Measurements from ENCODE around the gene RBBP8NL.

GRCh38 chr20:62457831-62458230, 30.5 kb upstream of the RBBP8NL start:
- TF ChIP-seq CTCF (conservative IDR thresholded peaks at IDR 0.05; ENCODE audit: low read length) = no peak
- TF ChIP-seq EZH2phosphoT487 (IDR thresholded peaks at IDR 0.05; ENCODE audit: borderline replicate concordance) = no peak
